ENCODE results near the gene RALGAPA1.
"Not testable (repeated sequence)": the region's sequence is repeated elsewhere in the genome, so short reads cannot be mapped to it uniquely, and the experiment has no call there.

The RALGAPA1 gene

GRCh38 chr14:35849122-35849521, 40.0 kb upstream of the RALGAPA1 start:
- Histone ChIP-seq H3K9me3 (ENCODE audit: insufficient read depth, low read length, severe bottlenecking) (peaks cover 5% of the 10 kb centered on the region), H3K4me2 (ENCODE audit: insufficient read depth, low read length) (no peak overlapping the region), H3K4me1 (ENCODE audit: insufficient read depth, low read length) (no peaks in the 10 kb centered on the region), H4K20me1 (ENCODE audit: insufficient read depth, low read length) (no peaks in the 10 kb centered on the region), H2AFZ (ENCODE audit: low read depth, low read length) (no peak overlapping the region), H3K27ac (ENCODE audit: low read length) (no peak overlapping the region), H3K79me2 (ENCODE audit: insufficient read depth, low read length) (no peaks in the 10 kb centered on the region), H3K4me3 (ENCODE audit: low read depth in 1 of 2, low read length in 2 of 2) (no peak overlapping the region), H3K27me3 (ENCODE audit: insufficient read depth, low read length, poor library complexity) (no peaks in the 10 kb centered on the region), H3K9ac (ENCODE audit: low read depth, low read length) (no peak overlapping the region), H3K36me3 (ENCODE audit: insufficient read depth, low read length) (peaks cover 46% of the 10 kb centered on the region)
- DNase-seq (no peak), ATAC-seq (ENCODE audit: insufficient read depth, low read depth) (no peak)
- TF ChIP-seq CTCF (IDR thresholded peaks at IDR 0.05; ENCODE audit: borderline replicate concordance, extremely low read depth, low read length, poor library complexity, severe bottlenecking): no peak
- TF ChIP-seq EZH2 (IDR thresholded peaks at IDR 0.05; ENCODE audit: borderline replicate concordance, low read depth, low read length, severe bottlenecking): no peak

GRCh38 chr14:35847636-35848035, 38.5 kb upstream of the RALGAPA1 start:
- H3K36me3 ChIP-seq (ENCODE audit: insufficient read depth, low read length): peaks cover 58% of the 10 kb centered on the region

GRCh38 chr14:35844494-35844893, 35.4 kb upstream of the RALGAPA1 start:
- no peak for TF ChIP-seq CTCF (IDR thresholded peaks at IDR 0.05; ENCODE audit: borderline replicate concordance, extremely low read depth, low read length, poor library complexity, severe bottlenecking)
- TF ChIP-seq EZH2 (IDR thresholded peaks at IDR 0.05; ENCODE audit: borderline replicate concordance, low read depth, low read length, severe bottlenecking): no peak
- Histone ChIP-seq H3K9me3 (ENCODE audit: insufficient read depth, low read length, severe bottlenecking) (peaks cover 15% of the 10 kb centered on the region), H3K27me3 (ENCODE audit: insufficient read depth, low read length, poor library complexity) (no peaks in the 10 kb centered on the region), H3K4me2 (ENCODE audit: insufficient read depth, low read length) (no peak overlapping the region), H2AFZ (ENCODE audit: low read depth, low read length) (no peak overlapping the region), H3K9ac (ENCODE audit: low read depth, low read length) (no peak overlapping the region), H3K27ac (ENCODE audit: low read length) (no peak overlapping the region), H3K4me1 (ENCODE audit: insufficient read depth, low read length) (no peaks in the 10 kb centered on the region), H3K79me2 (ENCODE audit: insufficient read depth, low read length) (no peaks in the 10 kb centered on the region), H4K20me1 (ENCODE audit: insufficient read depth, low read length) (no peaks in the 10 kb centered on the region), H3K4me3 (ENCODE audit: low read depth in 1 of 2, low read length in 2 of 2) (no peak overlapping the region), H3K36me3 (ENCODE audit: insufficient read depth, low read length) (peaks cover 53% of the 10 kb centered on the region)
- DNase-seq (no peak), ATAC-seq (ENCODE audit: insufficient read depth, low read depth) (no peak)

More at GRCh38 chr14:35847636-35848035, 38.5 kb upstream of the RALGAPA1 start:
- DNase-seq (no peak), ATAC-seq (ENCODE audit: insufficient read depth, low read depth) (no peak)
- no peak overlapping the region for H3K4me2 ChIP-seq (ENCODE audit: insufficient read depth, low read length)
- TF ChIP-seq EZH2 (IDR thresholded peaks at IDR 0.05; ENCODE audit: borderline replicate concordance, low read depth, low read length, severe bottlenecking) (no peak), CTCF (IDR thresholded peaks at IDR 0.05; ENCODE audit: borderline replicate concordance, extremely low read depth, low read length, poor library complexity, severe bottlenecking) (no peak)
- H3K9me3 ChIP-seq (ENCODE audit: insufficient read depth, low read length, severe bottlenecking): peaks cover 8% of the 10 kb centered on the region
- no peak overlapping the region for H3K9ac ChIP-seq (ENCODE audit: low read depth, low read length)
- H4K20me1 ChIP-seq (ENCODE audit: insufficient read depth, low read length): no peaks in the 10 kb centered on the region
- no peak overlapping the region for H3K4me3 ChIP-seq (ENCODE audit: low read depth in 1 of 2, low read length in 2 of 2)
- H3K27ac ChIP-seq (ENCODE audit: low read length): no peak overlapping the region
- H2AFZ ChIP-seq (ENCODE audit: low read depth, low read length): no peak overlapping the region
- H3K79me2 ChIP-seq (ENCODE audit: insufficient read depth, low read length): no peaks in the 10 kb centered on the region
- H3K27me3 ChIP-seq (ENCODE audit: insufficient read depth, low read length, poor library complexity): no peaks in the 10 kb centered on the region
- H3K4me1 ChIP-seq (ENCODE audit: insufficient read depth, low read length): no peaks in the 10 kb centered on the region

GRCh38 chr14:35842245-35842644, 33.1 kb upstream of the RALGAPA1 start:
- not testable (repeated sequence) for H3K79me2 ChIP-seq (ENCODE audit: insufficient read depth, low read length); DNase-seq; ATAC-seq (ENCODE audit: insufficient read depth, low read depth); H3K27me3 ChIP-seq (ENCODE audit: insufficient read depth, low read length, poor library complexity); H3K4me1 ChIP-seq (ENCODE audit: insufficient read depth, low read length); H3K4me2 ChIP-seq (ENCODE audit: insufficient read depth, low read length); H3K9ac ChIP-seq (ENCODE audit: low read depth, low read length); H3K4me3 ChIP-seq (ENCODE audit: low read depth in 1 of 2, low read length in 2 of 2); H4K20me1 ChIP-seq (ENCODE audit: insufficient read depth, low read length); H3K27ac ChIP-seq (ENCODE audit: low read length); H2AFZ ChIP-seq (ENCODE audit: low read depth, low read length)
- H3K9me3 ChIP-seq (ENCODE audit: insufficient read depth, low read length, severe bottlenecking): peaks cover 18% of the 10 kb centered on the region
- peaks cover 60% of the 10 kb centered on the region for H3K36me3 ChIP-seq (ENCODE audit: insufficient read depth, low read length)

GRCh38 chr14:35841704-35842103, 32.6 kb upstream of the RALGAPA1 start:
- not testable (repeated sequence) for H3K4me2 ChIP-seq (ENCODE audit: insufficient read depth, low read length); H3K27me3 ChIP-seq (ENCODE audit: insufficient read depth, low read length, poor library complexity); DNase-seq; H4K20me1 ChIP-seq (ENCODE audit: insufficient read depth, low read length); H3K79me2 ChIP-seq (ENCODE audit: insufficient read depth, low read length); H3K4me3 ChIP-seq (ENCODE audit: low read depth in 1 of 2, low read length in 2 of 2); H3K27ac ChIP-seq (ENCODE audit: low read length); H2AFZ ChIP-seq (ENCODE audit: low read depth, low read length); H3K4me1 ChIP-seq (ENCODE audit: insufficient read depth, low read length); ATAC-seq (ENCODE audit: insufficient read depth, low read depth); H3K9ac ChIP-seq (ENCODE audit: low read depth, low read length)
- Histone ChIP-seq H3K36me3 (ENCODE audit: insufficient read depth, low read length) (peaks cover 61% of the 10 kb centered on the region), H3K9me3 (ENCODE audit: insufficient read depth, low read length, severe bottlenecking) (peaks cover 18% of the 10 kb centered on the region)

Data from DND-41 (cell line).